HG03095 (cell line): ENCODE measurements around the gene FOXD1.

Experiments used
- ATAC-seq: cut with Tn5 transposase; IDR thresholded peaks from one replicate; pipeline ENCODE4 v1.9.1; 2021; ENCODE audit warnings: moderate library complexity; ENCODE audit not compliant: unreplicated experiment

FOXD1 gene

DNA sequence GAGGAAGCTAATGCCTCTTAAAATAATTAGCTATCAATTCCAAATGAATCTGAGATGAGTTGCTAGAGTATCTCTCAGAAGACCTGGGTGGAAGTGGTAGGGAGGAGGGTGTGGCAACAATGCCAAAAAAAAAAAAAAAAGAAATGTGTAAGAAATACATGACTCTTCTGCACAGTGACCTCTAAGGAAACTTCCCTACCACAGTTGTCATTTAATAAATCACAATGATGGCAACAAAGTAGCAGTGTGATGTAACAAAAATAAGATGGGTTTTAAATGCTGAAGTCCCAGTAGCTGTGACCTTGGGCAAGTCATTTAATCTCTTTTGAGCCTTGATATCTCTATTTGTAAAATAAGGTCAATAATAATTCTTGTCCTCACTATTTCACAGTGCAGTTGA lies 7.2 kb downstream of the FOXD1 start:
- no peak for ATAC-seq

DNA sequence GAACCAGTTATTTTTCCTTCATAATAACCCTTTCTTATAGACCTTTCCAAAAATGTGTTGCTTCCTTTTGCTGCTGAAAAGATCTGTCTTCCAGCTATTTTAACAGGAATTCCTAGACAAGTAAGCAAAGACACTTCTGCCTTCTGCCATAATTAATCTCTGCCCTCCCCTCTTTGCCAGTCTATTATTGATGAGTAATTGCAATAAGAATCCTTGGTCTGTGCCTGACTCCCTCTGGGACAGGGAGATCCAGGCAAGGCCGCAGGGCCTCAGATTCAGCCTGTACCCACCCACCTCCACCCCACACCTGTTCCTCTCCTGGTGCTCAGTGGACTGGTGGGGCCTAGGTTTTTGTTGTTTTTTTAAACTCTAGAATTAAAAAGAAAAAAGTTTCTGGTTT lies 8.3 kb downstream of the FOXD1 start:
- no peak for ATAC-seq

- no peak for ATAC-seq
These were observed 9.7 kb downstream of the FOXD1 start for GRCh38 chr5:73438645-73439470.

- ATAC-seq: no peak
These were observed 10.6 kb downstream of the FOXD1 start for GRCh38 chr5:73437777-73438644.

GRCh38 chr5:73437101-73437776 lies 11.3 kb downstream of the FOXD1 start:
- no peak for ATAC-seq

- no peak for ATAC-seq
These were observed 12.0 kb downstream of the FOXD1 start for GRCh38 chr5:73436535-73437100.

DNA sequence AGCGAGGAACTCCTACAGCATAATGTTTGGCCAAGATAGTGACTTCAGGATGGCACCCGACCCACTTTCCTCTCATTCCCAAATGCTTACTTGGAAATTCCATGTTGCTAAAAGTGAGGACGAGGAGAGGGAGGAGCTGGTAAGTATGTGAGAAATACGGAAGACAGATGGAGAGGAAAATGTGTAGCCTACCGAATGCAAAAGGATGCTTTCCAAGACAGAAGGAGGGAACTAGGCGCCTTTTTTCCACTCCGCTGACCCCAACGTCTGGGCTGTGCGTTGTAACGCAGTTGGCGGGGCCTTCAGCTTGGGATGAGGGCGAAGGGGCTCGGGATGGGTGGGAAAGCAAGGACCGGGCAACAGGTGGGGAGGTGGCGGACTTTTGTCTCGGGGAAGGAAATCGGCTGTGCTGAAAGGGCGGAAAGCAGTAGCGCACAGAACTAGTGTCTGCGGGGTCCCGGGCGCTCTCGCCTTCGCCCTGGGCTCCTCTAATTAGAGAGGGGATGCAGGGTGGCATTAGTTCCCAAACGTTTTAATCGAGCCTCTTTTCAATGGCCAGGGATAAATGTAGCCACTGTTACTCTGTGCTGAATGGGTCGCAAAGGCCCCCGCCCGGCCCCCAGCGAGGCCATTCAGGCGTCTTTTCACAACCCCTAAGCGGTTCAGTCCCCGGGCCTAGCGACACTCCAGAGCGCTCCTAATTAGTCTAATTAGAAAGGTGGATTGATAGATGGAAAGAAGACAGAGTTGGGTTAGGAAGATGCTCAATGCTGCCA lies 12.6 kb downstream of the FOXD1 start:
- ATAC-seq: no peak

- no peak for ATAC-seq
These were observed 13.7 kb downstream of the FOXD1 start for GRCh38 chr5:73434907-73435306.

DNA sequence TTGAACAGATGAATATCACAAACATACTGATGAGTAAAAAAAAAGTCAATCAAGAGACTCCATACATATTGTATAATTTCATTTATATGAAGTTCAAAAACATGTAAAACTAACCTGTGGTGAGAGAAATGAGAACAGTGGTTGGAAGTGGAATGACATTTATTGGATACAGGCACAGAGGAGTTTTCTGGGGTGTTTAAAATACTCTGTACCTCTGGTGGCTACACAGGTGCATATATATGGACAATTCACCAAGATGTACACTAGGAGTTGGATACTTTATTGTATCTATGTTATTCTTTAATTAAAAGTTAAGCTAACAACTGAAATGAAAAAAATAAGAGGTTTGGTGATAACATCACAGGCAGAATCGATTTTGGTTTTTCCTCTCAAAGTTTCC lies 14.1 kb downstream of the FOXD1 start:
- ATAC-seq: no peak

GRCh38 chr5:73433982-73434342 lies 14.6 kb downstream of the FOXD1 start:
- ATAC-seq: no peak

GRCh38 chr5:73433272-73433981 lies 15.2 kb downstream of the FOXD1 start:
- ATAC-seq: no peak

GRCh38 chr5:73431204-73431851 lies 17.2 kb downstream of the FOXD1 start:
- no peak for ATAC-seq

DNA sequence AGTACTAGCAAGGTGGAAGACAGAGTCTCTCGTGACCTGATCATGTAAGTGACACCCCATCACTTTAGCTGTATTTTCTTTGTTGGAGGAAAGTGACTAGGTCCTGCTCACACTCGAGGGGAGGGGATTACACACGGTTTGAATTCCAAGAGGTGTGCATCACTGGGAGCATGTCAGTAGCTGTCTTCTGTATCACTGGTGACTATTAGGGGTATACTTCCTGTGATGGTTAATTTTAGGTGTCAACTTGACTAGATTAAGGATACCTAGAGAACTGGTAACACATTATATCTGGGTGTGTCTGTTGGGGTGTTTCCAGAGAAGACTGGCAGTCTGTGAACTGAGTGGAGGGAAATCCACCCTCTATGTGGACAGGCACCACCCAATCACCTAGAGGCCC lies 22.5 kb downstream of the FOXD1 start:
- no peak for ATAC-seq

DNA sequence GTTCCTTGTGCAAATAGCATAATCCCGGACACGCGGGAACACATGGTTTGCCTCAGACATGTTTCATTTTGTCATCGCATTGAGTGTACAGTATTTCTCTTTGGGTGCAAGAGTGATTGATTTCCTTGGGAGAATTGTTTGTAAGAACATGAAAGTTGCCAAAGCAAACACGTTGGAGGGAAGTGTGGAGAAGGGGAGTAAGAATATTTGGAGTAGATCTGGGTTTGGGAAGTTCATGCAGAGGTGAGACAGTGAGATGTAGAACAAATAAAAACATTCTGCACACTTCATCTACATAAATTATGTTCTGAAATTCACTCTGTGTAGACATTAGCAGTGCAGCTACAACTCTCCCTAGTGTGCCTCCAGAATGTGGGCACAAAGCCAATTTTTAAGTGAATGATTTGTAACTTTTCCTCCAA lies 24.0 kb downstream of the FOXD1 start:
- ATAC-seq: no peak

- no peak for ATAC-seq
These were observed 26.4 kb downstream of the FOXD1 start for GRCh38 chr5:73422164-73422563.

DNA sequence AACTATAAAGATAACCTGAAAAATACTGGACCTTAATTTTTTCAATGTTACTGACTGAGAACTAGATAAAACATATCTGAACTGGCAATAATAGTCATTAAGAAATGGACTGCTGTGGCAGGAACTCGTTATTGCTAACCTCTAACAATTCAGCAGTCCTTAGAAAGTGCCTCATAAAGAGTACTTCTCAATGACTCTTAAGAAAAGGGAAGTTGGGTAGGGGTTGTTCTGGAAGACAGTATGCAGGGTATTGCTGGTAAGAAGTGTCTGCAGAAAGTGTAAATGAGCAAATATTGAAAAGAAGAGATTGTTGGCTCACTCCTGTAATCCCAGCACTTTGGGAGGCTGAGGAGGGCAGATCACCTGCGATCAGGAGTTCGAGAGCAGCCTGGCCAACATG lies 27.9 kb downstream of the FOXD1 start:
- no peak for ATAC-seq

DNA sequence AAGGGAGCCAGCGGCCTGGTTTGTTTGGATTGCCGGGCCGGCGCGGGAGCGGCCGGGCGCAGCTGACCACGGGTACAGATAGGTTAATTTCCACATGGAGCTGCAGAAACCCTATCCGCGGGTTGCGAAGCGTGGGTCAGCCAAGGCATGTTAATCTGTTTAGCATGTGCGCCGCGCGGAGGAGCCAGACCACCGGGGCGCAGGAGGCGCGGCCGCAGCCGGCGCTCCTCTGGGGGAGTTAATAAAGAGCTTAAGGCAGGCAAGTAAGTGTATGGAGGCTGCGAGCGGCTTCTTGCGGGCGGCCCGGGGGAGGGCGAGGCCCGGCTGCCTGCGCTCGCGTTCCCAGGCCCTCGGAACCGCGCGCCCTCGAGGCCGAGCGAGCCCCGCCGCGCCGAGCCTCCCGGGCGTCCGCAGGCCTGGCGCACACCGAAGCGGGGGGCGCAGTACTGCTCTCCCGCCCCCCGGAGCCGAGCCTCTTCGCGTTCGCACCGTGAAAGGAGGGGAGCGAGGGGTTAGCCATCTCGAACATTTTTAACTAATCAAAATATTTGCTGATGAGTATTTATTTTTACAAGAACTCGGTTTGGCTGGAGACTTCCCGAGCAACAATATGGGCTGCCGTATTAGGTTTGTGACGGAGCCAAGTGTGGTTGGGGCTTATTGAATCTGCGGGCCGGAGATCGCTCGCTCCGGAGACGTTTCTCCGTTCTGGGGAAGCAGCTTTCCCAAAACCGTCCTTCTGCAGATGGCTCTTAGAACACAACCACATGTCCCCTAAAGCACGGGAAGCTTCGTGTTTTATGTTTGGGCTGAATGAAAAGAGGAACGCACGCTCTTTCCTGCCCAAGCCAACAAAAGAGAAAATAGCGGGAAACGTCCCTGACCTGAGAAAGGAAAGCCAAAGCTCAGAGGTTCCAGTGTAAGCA lies 28.8 kb downstream of the FOXD1 start:
- no peak for ATAC-seq

GRCh38 chr5:73419117-73419464 lies 29.5 kb downstream of the FOXD1 start:
- ATAC-seq: no peak
